SK-N-SH (cell line): ENCODE measurements around the gene F5. TPM values are rescaled to one million over a fixed set of nuclear protein-coding genes. Genes with fewer than 3 reads are reported as not detected.

Source experiments
- CTCF ChIA-PET: fragments of 300-600, 350-600 bp; formaldehyde crosslinking; extraction: SDS; loops from one replicate; lab custom pipeline; 2021; lab: Yijun Ruan, JAX
- POLR2A ChIA-PET: fragments of 350-600 bp; sonication (Branson Sonifier 250); formaldehyde crosslinking; extraction: SDS; loops from one replicate; lab custom pipeline; 2020; ENCODE audit warnings: antibody characterized with exemption, inconsistent platforms; lab: Yijun Ruan, JAX
- DNase-seq: peaks from one replicate; pipeline ENCODE4 v3.0.0; 2012
- H2AFZ ChIP-seq: fragments of 200-600 bp; sonication (generic); 2 replicates; pipeline ENCODE4 v1.8.1; 2016; ENCODE audit warnings: antibody characterized with exemption, mild to moderate bottlenecking, low read depth
- H3F3A ChIP-seq: fragments of 200-600 bp; sonication (generic); replicated peaks from 2 replicates; pipeline ENCODE3; 2016; ENCODE audit warnings: antibody characterized with exemption, mild to moderate bottlenecking; ENCODE audit not compliant: insufficient read depth
- H3K27ac ChIP-seq, 2 experiments: fragments of 200-500 bp in 1 of 2; fragments of 200-600 bp in 1 of 2; sonication (Bioruptor generic) in 1 of 2; sonication (generic), shearing (Covaris generic) in 1 of 2; 2 replicates each; pipeline versions ENCODE4 v1.5.1 to v1.6.1; 2014 to 2016; ENCODE audit warnings: low read depth in 2 of 2, inconsistent platforms in 1 of 2, low read length in 1 of 2, mild to moderate bottlenecking in 1 of 2, mixed read lengths in 1 of 2
- H3K27me3 ChIP-seq: fragments of 200-600 bp; sonication (generic), shearing (Covaris generic); 2 replicates; pipeline ENCODE4 v1.6.1; 2016; ENCODE audit warnings: mixed run types; ENCODE audit not compliant: insufficient read depth
- H3K36me3 ChIP-seq, 2 experiments: fragments of 200-500 bp in 1 of 2; fragments of 200-600 bp in 1 of 2; sonication (Bioruptor generic) in 1 of 2; sonication (generic) in 1 of 2; replicated peaks in 1 of 2; 2 replicates each; pipeline versions ENCODE3 to v1.5.1; 2014 to 2016; ENCODE audit warnings: low read length in 1 of 2, mild to moderate bottlenecking in 1 of 2; ENCODE audit not compliant: insufficient read depth in 2 of 2, control insufficient read depth in 1 of 2
- H3K4me1 ChIP-seq, 2 experiments: fragments of 200-500 bp in 1 of 2; fragments of 200-600 bp in 1 of 2; sonication (Bioruptor generic) in 1 of 2; sonication (generic), shearing (Covaris generic) in 1 of 2; 2 replicates each; pipeline versions ENCODE4 v1.5.1 to v1.6.1; 2014 to 2016; ENCODE audit warnings: low read depth in 1 of 2, low read length in 1 of 2, mixed run types in 1 of 2; ENCODE audit not compliant: insufficient read depth in 2 of 2, control insufficient read depth in 1 of 2
- H3K4me2 ChIP-seq: fragments of 200-600 bp; sonication (generic), shearing (Covaris generic); 2 replicates; pipeline ENCODE4 v1.6.1; 2017; ENCODE audit warnings: mixed run types
- H3K4me3 ChIP-seq, 2 experiments: fragments of 200-500 bp in 1 of 2; fragments of 200-600 bp in 1 of 2; sonication (Bioruptor generic) in 1 of 2; sonication (generic), shearing (Covaris generic) in 1 of 2; 2 replicates each; pipeline versions ENCODE4 v1.5.1 to v1.8.1; 2014 to 2016; ENCODE audit warnings: low read depth in 2 of 2, inconsistent platforms in 1 of 2, low read length in 1 of 2, mild to moderate bottlenecking in 1 of 2, mixed read lengths in 1 of 2, moderate library complexity in 1 of 2
- H3K79me2 ChIP-seq: fragments of 200-600 bp; sonication (generic); 2 replicates; pipeline ENCODE4 v1.8.1; 2017; ENCODE audit warnings: mild to moderate bottlenecking; ENCODE audit not compliant: insufficient read depth
- H3K9ac ChIP-seq: fragments of 200-600 bp; sonication (generic); 2 replicates; pipeline ENCODE4 v1.6.1; 2017; ENCODE audit warnings: mixed run types
- H3K9me2 ChIP-seq: fragments of 200-600 bp; sonication (generic); 2 replicates; pipeline ENCODE4 v1.6.1; 2017; ENCODE audit warnings: mixed run types
- H3K9me3 ChIP-seq: fragments of 200-600 bp; sonication (generic); 2 replicates; pipeline ENCODE4 v1.6.1; 2017; ENCODE audit warnings: mixed run types, mild to moderate bottlenecking, moderate library complexity
- H4K20me1 ChIP-seq: fragments of 200-600 bp; sonication (generic); 2 replicates; pipeline ENCODE4 v1.6.1; 2017; ENCODE audit warnings: mild to moderate bottlenecking, mixed run types; ENCODE audit not compliant: insufficient read depth
- CHD2 ChIP-seq: fragments of 150-350 bp; IDR thresholded peaks from 2 replicates; pipeline ENCODE4 v1.6.1; 2018; ENCODE audit warnings: low read length; ENCODE audit not compliant: partially characterized antibody
- ELF1 ChIP-seq: IDR thresholded peaks from 2 replicates; pipeline ENCODE4 v1.4.0; 2012
- EP300 ChIP-seq, 2 experiments: IDR thresholded peaks; 2 replicates each; pipeline versions ENCODE4 v1.4.0 to v1.6.1; 2012; ENCODE audit warnings: borderline replicate concordance in 1 of 2, low read depth in 1 of 2, low read length in 1 of 2
- GABPA ChIP-seq: IDR thresholded peaks from 2 replicates; pipeline ENCODE4 v1.4.0; 2012; ENCODE audit warnings: low read depth, mild to moderate bottlenecking
- IRF3 ChIP-seq: fragments of 150-350 bp; IDR thresholded peaks from 2 replicates; pipeline ENCODE4 v1.6.1; 2016; ENCODE audit warnings: mild to moderate bottlenecking, low read depth, low read length
- MEF2A ChIP-seq: IDR thresholded peaks from 2 replicates; pipeline ENCODE4 v1.4.0; 2012; ENCODE audit warnings: low read depth, borderline replicate concordance
- RCOR1 ChIP-seq: fragments of 150-350 bp; IDR thresholded peaks from 2 replicates; pipeline ENCODE4 v1.6.1; 2017; ENCODE audit warnings: antibody characterized with exemption, low read length
- RFX5 ChIP-seq: IDR thresholded peaks from 2 replicates; pipeline ENCODE4 v1.6.1; 2012; ENCODE audit warnings: mild to moderate bottlenecking, improper control_type of control experiment, low read length
- SIN3A ChIP-seq: IDR thresholded peaks from 2 replicates; pipeline ENCODE4 v1.6.1; 2012; ENCODE audit warnings: low read depth, mild to moderate bottlenecking, low read length, moderate library complexity, borderline replicate concordance
- TCF12 ChIP-seq: IDR thresholded peaks from 2 replicates; pipeline ENCODE4 v1.4.0; 2012
- WGBS: methylation state at CpG from one replicate; pipeline ENCODE4 v1.1.6; 2017; ENCODE audit warnings: low lambda C conversion rate; 5-methylcytosine and 5-hydroxymethylcytosine counted together
- polyA plus RNA-seq, 3 experiments: library from polyadenylated mRNA; depleted of rRNA; stranded (reverse); fragments of >200 nt; gene quantifications; 2 replicates each; pipeline ENCODE4 v1.2.3, GENCODE V29; 2012
- TF ChIP-seq, protein P1 (sequence below): fragments of 150-350 bp; IDR thresholded peaks from 2 replicates; pipeline ENCODE4 v1.6.1; 2017; ENCODE audit warnings: antibody characterized with exemption, low read length, low read depth, borderline replicate concordance
- TF ChIP-seq, protein P2 (sequence below): IDR thresholded peaks from 2 replicates; pipeline ENCODE4; 2012
- TF ChIP-seq, protein P3 (sequence below): IDR thresholded peaks from 2 replicates; pipeline ENCODE4 v1.4.0; 2012; ENCODE audit warnings: low read depth
- TF ChIP-seq, protein P4 (sequence below): IDR thresholded peaks from 2 replicates; pipeline ENCODE4 v1.4.0; 2012; ENCODE audit warnings: low read depth, borderline replicate concordance

F5 gene
- polyA plus RNA-seq, 1 of the 3 experiments (the other 2 are of a cell fraction), result under 0.01 TPM

DNA sequence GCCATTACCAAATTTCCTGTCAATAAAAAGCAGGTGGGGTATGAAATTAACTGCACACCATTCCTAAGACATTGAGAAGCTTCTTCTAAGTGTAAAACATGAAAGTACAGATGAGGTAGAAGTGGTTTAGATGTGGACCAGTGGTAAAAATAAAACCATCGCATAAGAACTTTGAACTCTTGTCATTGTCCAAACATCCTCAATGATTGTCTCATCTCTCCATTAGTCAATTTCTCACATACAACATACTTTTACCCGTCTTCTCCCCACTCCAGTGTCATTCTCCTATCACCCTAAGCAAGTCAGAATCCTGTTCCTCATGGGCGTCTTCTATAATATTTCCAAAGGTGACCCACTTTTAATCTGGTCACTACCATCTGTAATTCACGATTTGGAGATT is 76.2 kb downstream of the F5 start:
- H3K9ac ChIP-seq, result no peak overlapping the region
- no peaks in the 10 kb centered on the region for H3K79me2 ChIP-seq
- no peak for TF ChIP-seq RCOR1
- TF ChIP-seq GABPA, result no peak
- no peak for TF ChIP-seq EP300 (IDR thresholded peaks at IDR 0.05; ENCODE audit: borderline replicate concordance in 1 of 2, low read depth in 1 of 2, low read length in 1 of 2)
- TF ChIP-seq, protein P1, sequence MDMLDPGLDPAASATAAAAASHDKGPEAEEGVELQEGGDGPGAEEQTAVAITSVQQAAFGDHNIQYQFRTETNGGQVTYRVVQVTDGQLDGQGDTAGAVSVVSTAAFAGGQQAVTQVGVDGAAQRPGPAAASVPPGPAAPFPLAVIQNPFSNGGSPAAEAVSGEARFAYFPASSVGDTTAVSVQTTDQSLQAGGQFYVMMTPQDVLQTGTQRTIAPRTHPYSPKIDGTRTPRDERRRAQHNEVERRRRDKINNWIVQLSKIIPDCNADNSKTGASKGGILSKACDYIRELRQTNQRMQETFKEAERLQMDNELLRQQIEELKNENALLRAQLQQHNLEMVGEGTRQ, result no peak
- no peaks in the 10 kb centered on the region for H4K20me1 ChIP-seq
- 62% methylated on average over 4 of the region's 4 CpGs for WGBS
- ChIA-PET POLR2A (no interaction called here), CTCF (interaction anchor here (0.7 to 2.4 kb wide), 5 partner anchors 8 to 907 kb away, joined by 3 to 8 read pairs (median 4); no protein-coding TSS in a partner anchor)
- no peaks in the 10 kb centered on the region for H3K9me2 ChIP-seq
- no peak overlapping the region for H3K4me2 ChIP-seq
- H3K4me3 ChIP-seq, result no peak overlapping the region
- no peak overlapping the region for H3K27ac ChIP-seq
- no peaks in the 10 kb centered on the region for H3K9me3 ChIP-seq
- H3F3A ChIP-seq, result peaks cover 6% of the 10 kb centered on the region
- no peak overlapping the region for H2AFZ ChIP-seq
- H3K27me3 ChIP-seq, result no peaks in the 10 kb centered on the region
- no peak for DNase-seq
- H3K36me3 ChIP-seq, result no peaks in the 10 kb centered on the region
- H3K4me1 ChIP-seq, result no peaks in the 10 kb centered on the region; a peak in 2 of 4 replicates

DNA sequence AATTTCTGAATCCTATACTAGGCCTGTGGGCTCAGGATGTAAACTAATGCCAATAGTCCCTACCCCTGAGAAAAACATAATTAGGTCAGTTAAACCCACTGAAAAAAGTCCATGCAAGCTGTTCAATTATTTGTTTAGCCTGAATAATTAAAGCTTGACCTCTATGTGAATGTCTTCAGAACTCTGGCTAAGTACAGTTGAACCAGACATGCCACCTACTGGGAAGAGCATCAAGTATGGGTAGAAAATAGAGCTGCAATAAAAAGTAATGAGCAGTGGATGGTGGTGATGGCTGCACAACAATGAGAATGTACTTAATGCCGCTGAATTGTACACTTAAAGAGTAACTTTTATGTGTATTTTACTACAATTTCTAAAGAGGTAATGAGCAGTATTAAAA is 76.9 kb downstream of the F5 start:
- Histone ChIP-seq H3K27ac (no peak overlapping the region), H3K27me3 (no peaks in the 10 kb centered on the region), H3K36me3 (no peaks in the 10 kb centered on the region), H3F3A (peaks cover 6% of the 10 kb centered on the region), H3K4me2 (no peak overlapping the region), H3K9me2 (no peaks in the 10 kb centered on the region), H3K9me3 (no peaks in the 10 kb centered on the region), H3K9ac (no peak overlapping the region), H3K4me3 (no peak overlapping the region), H4K20me1 (no peaks in the 10 kb centered on the region), H2AFZ (no peak overlapping the region), H3K4me1 (no peaks in the 10 kb centered on the region; a peak in 2 of 4 replicates), H3K79me2 (no peaks in the 10 kb centered on the region)
- no peak for DNase-seq
- CTCF ChIA-PET, result interaction anchor here (0.7 to 2.4 kb wide), 5 partner anchors 9 to 36 kb away, joined by 3 to 8 read pairs (median 3); no protein-coding TSS in a partner anchor
- TF ChIP-seq GABPA (no peak), ELF1 (no peak)
- TF ChIP-seq, protein P2, sequence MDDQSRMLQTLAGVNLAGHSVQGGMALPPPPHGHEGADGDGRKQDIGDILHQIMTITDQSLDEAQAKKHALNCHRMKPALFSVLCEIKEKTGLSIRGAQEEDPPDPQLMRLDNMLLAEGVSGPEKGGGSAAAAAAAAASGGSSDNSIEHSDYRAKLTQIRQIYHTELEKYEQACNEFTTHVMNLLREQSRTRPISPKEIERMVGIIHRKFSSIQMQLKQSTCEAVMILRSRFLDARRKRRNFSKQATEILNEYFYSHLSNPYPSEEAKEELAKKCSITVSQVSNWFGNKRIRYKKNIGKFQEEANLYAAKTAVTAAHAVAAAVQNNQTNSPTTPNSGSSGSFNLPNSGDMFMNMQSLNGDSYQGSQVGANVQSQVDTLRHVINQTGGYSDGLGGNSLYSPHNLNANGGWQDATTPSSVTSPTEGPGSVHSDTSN, result no peak
- POLR2A ChIA-PET, result no interaction called here
- 93% methylated on average over 1 of the region's 1 CpG for WGBS

DNA sequence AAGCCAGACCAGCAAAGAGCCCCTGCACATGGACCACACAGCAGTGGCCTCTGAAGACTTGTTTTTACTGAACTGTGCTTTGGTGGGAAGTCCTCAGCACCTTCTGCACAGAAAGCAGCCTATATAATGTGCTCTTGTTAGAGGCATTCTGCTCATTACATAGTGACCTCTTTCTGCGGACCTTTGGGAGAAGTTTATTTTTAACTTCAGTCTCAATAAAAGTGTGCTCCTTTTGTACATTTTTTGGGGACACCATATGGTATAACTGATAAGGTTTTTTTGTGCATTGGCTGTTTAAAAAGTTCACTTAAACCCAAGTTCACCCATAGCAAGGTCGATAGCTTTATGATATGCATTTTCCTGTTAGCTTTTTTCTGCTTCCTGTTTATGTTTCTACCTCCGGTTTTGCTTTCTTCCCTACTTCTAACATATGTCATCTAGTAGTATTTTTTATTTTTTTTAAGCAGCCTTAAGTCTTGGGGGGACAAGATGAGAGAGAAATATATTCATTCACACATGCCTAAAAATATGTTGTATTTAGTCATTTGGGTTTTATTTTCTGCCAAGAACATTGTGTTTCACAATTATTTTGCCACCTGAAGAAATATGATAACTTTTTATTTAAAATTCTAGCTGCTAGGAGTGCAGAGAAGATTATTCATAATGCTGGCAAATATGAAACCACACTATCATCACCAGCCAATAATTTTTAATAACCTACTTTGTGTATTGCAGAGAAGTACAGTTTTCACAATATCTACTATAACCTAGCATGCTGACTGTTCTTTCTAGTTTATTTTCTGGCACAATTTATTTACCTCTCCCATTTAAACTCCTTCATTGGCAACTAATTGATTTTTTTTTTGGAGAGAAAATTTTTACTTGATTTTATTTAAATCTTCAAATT is 77.6 kb downstream of the F5 start:
- Histone ChIP-seq H3K79me2 (no peaks in the 10 kb centered on the region), H3K9ac (no peak overlapping the region), H3K9me3 (no peaks in the 10 kb centered on the region), H2AFZ (no peak overlapping the region), H3K9me2 (no peaks in the 10 kb centered on the region), H3K27ac (no peak overlapping the region), H3K36me3 (no peaks in the 10 kb centered on the region), H3K27me3 (no peaks in the 10 kb centered on the region), H3K4me2 (no peak overlapping the region), H3K4me3 (no peak overlapping the region), H3K4me1 (no peaks in the 10 kb centered on the region; a peak in 2 of 4 replicates), H3F3A (peaks cover 6% of the 10 kb centered on the region), H4K20me1 (no peaks in the 10 kb centered on the region)
- POLR2A ChIA-PET, result no interaction called here
- 45% methylated on average over 3 of the region's 3 CpGs for WGBS
- CTCF ChIA-PET, result interaction anchor here (1.0 to 2.4 kb wide), 4 partner anchors 22 to 38 kb away, joined by 3 to 9 read pairs (median 6); no protein-coding TSS in a partner anchor
- no peak for DNase-seq
- TF ChIP-seq TCF12 (no peak), SIN3A (no peak), IRF3 (no peak), ELF1 (no peak), RFX5 (no peak), MEF2A (no peak), CHD2 (no peak)
- TF ChIP-seq, protein P1, result no peak
- TF ChIP-seq, protein P3, sequence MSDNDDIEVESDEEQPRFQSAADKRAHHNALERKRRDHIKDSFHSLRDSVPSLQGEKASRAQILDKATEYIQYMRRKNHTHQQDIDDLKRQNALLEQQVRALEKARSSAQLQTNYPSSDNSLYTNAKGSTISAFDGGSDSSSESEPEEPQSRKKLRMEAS, result no peak
- TF ChIP-seq, protein P4, sequence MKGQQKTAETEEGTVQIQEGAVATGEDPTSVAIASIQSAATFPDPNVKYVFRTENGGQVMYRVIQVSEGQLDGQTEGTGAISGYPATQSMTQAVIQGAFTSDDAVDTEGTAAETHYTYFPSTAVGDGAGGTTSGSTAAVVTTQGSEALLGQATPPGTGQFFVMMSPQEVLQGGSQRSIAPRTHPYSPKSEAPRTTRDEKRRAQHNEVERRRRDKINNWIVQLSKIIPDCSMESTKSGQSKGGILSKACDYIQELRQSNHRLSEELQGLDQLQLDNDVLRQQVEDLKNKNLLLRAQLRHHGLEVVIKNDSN, result no peak
